ENCODE measurements around the gene TCF7L1. TPM values are rescaled to one million over a fixed set of nuclear protein-coding genes. Genes with fewer than 3 reads are reported as not detected.

Gene TCF7L1
- total RNA-seq, 1 experiment from 2014 or later: 3.0 TPM

GRCh38 chr2:85178154-85178553 lies 45.0 kb downstream of the TCF7L1 start:
- CTCF ChIA-PET: no interaction called here
- no peaks in the 10 kb centered on the region for H3K36me3 Mint-ChIP-seq (ENCODE audit: insufficient read depth, unreplicated experiment)
- H3K4me1 Mint-ChIP-seq (ENCODE audit: low read depth, unreplicated experiment): no peaks in the 10 kb centered on the region
- H3K9me3 Mint-ChIP-seq (ENCODE audit: low read depth, unreplicated experiment): no peaks in the 10 kb centered on the region
- TF ChIP-seq, protein P1, sequence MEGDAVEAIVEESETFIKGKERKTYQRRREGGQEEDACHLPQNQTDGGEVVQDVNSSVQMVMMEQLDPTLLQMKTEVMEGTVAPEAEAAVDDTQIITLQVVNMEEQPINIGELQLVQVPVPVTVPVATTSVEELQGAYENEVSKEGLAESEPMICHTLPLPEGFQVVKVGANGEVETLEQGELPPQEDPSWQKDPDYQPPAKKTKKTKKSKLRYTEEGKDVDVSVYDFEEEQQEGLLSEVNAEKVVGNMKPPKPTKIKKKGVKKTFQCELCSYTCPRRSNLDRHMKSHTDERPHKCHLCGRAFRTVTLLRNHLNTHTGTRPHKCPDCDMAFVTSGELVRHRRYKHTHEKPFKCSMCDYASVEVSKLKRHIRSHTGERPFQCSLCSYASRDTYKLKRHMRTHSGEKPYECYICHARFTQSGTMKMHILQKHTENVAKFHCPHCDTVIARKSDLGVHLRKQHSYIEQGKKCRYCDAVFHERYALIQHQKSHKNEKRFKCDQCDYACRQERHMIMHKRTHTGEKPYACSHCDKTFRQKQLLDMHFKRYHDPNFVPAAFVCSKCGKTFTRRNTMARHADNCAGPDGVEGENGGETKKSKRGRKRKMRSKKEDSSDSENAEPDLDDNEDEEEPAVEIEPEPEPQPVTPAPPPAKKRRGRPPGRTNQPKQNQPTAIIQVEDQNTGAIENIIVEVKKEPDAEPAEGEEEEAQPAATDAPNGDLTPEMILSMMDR (IDR thresholded peaks at IDR 0.05; ENCODE audit: unreplicated experiment): no peak
- no TSS peak for BruUV-seq (replicated peaks)
- H3K27me3 Mint-ChIP-seq (ENCODE audit: unreplicated experiment): no peaks in the 10 kb centered on the region
- H3K27ac Mint-ChIP-seq (ENCODE audit: unreplicated experiment): no peak overlapping the region
- H3K4me3 Mint-ChIP-seq (ENCODE audit: low read depth, unreplicated experiment): no peak overlapping the region
- DNase-seq: no peak
- intact Hi-C loops (cut with micrococcal nuclease; ENCODE audit: unreplicated experiment): no loop called here

- intact Hi-C loops (cut with micrococcal nuclease; ENCODE audit: unreplicated experiment): no loop called here
- Mint-ChIP-seq H3K27me3 (ENCODE audit: unreplicated experiment) (peaks cover 7% of the 10 kb centered on the region), H3K36me3 (ENCODE audit: insufficient read depth, unreplicated experiment) (no peaks in the 10 kb centered on the region), H3K4me3 (ENCODE audit: low read depth, unreplicated experiment) (no peak overlapping the region), H3K9me3 (ENCODE audit: low read depth, unreplicated experiment) (no peaks in the 10 kb centered on the region), H3K4me1 (ENCODE audit: low read depth, unreplicated experiment) (no peaks in the 10 kb centered on the region), H3K27ac (ENCODE audit: unreplicated experiment) (no peak overlapping the region)
- DNase-seq: no peak
- BruUV-seq (replicated peaks): no TSS peak
- TF ChIP-seq, protein P1 (IDR thresholded peaks at IDR 0.05; ENCODE audit: unreplicated experiment): no peak
- CTCF ChIA-PET: no interaction called here
Observed at GRCh38 chr2:85178980-85179411, 45.8 kb downstream of the TCF7L1 start.

GRCh38 chr2:85179541-85179940 lies 46.3 kb downstream of the TCF7L1 start:
- Mint-ChIP-seq H3K4me3 (ENCODE audit: low read depth, unreplicated experiment) (no peak overlapping the region), H3K27ac (ENCODE audit: unreplicated experiment) (no peak overlapping the region), H3K4me1 (ENCODE audit: low read depth, unreplicated experiment) (no peaks in the 10 kb centered on the region), H3K36me3 (ENCODE audit: insufficient read depth, unreplicated experiment) (no peaks in the 10 kb centered on the region), H3K9me3 (ENCODE audit: low read depth, unreplicated experiment) (no peaks in the 10 kb centered on the region), H3K27me3 (ENCODE audit: unreplicated experiment) (peaks cover 12% of the 10 kb centered on the region)
- CTCF ChIA-PET: no interaction called here
- intact Hi-C loops (cut with micrococcal nuclease; ENCODE audit: unreplicated experiment): no loop called here
- DNase-seq: no peak
- BruUV-seq (replicated peaks): no TSS peak
- TF ChIP-seq, protein P1 (IDR thresholded peaks at IDR 0.05; ENCODE audit: unreplicated experiment): no peak

GRCh38 chr2:85180322-85181133 lies 47.3 kb downstream of the TCF7L1 start:
- no peaks in the 10 kb centered on the region for H3K4me1 Mint-ChIP-seq (ENCODE audit: low read depth, unreplicated experiment)

More at GRCh38 chr2:85180322-85181133, 47.3 kb downstream of the TCF7L1 start:
- Mint-ChIP-seq H3K9me3 (ENCODE audit: low read depth, unreplicated experiment) (no peaks in the 10 kb centered on the region), H3K27me3 (ENCODE audit: unreplicated experiment) (peaks cover 13% of the 10 kb centered on the region), H3K36me3 (ENCODE audit: insufficient read depth, unreplicated experiment) (no peaks in the 10 kb centered on the region), H3K27ac (ENCODE audit: unreplicated experiment) (no peak overlapping the region), H3K4me3 (ENCODE audit: low read depth, unreplicated experiment) (no peak overlapping the region)
- TF ChIP-seq, protein P1 (IDR thresholded peaks at IDR 0.05; ENCODE audit: unreplicated experiment): no peak
- intact Hi-C loops (cut with micrococcal nuclease; ENCODE audit: unreplicated experiment): no loop called here
- no peak for DNase-seq
- CTCF ChIA-PET: interaction anchor here (0.7 to 1.3 kb wide), 2 partner anchors 15 to 84 kb away, joined by 3 read pairs; no protein-coding TSS in a partner anchor
- no TSS peak for BruUV-seq (replicated peaks)

Data from Calu3 (cell line).